Natural killer cell (primary cell): ENCODE measurements around the gene TRIM28. TPM values are rescaled to one million over a fixed set of nuclear protein-coding genes. Genes with fewer than 3 reads are reported as not detected.

ENCODE experiments used
- ATAC-seq, 3 donors: fragments of 150-1000 bp in 2 of 3; fragments of 200-7000 bp in 1 of 3; cut with Tn5 transposase; 1 replicate in 1 of 3; 2 replicates in 2 of 3; pipeline ENCODE4 v1.10.0; 2021; ENCODE audit warnings: mild to moderate bottlenecking in 2 of 3, moderate library complexity in 2 of 3
- DNase-seq, 2 donors: peaks; one replicate each; pipeline versions ENCODE4 v3.0.0 to v3.0.0-alpha.2; 2013 to 2021; ENCODE audit warnings: mixed read lengths in 1 of 2
- H3K27ac ChIP-seq: one replicate; pipeline ENCODE4 v1.5.1; 2013; ENCODE audit warnings: mild to moderate bottlenecking, low read length
- H3K27me3 ChIP-seq: one replicate; pipeline ENCODE4 v1.6.1; 2013; ENCODE audit warnings: low read length; ENCODE audit not compliant: control insufficient read depth, insufficient read depth
- H3K36me3 ChIP-seq: one replicate; pipeline ENCODE4 v1.6.1; 2013; ENCODE audit warnings: low read length; ENCODE audit not compliant: control insufficient read depth, insufficient read depth
- H3K4me1 ChIP-seq: one replicate; pipeline ENCODE4 v1.6.1; 2013; ENCODE audit warnings: low read length; ENCODE audit not compliant: control insufficient read depth, insufficient read depth
- H3K4me3 ChIP-seq: one replicate; pipeline ENCODE4 v1.5.1; 2013; ENCODE audit warnings: low read length
- H3K9me3 ChIP-seq: one replicate; pipeline ENCODE4 v1.6.1; 2013; ENCODE audit warnings: low read length; ENCODE audit not compliant: control insufficient read depth, insufficient read depth
- H3K27ac Mint-ChIP-seq, 2 donors: one replicate each; pipeline ENCODE4 v1.8.0; 2022; ENCODE audit warnings: mild to moderate bottlenecking in 2 of 2, mixed read lengths in 2 of 2, moderate library complexity in 1 of 2
- H3K27me3 Mint-ChIP-seq, 2 donors: one replicate each; pipeline ENCODE4 v1.8.0; 2022; ENCODE audit warnings: low read depth in 2 of 2, mixed read lengths in 2 of 2
- H3K36me3 Mint-ChIP-seq: one replicate; pipeline ENCODE4 v1.8.0; 2022; ENCODE audit warnings: mixed read lengths
- H3K4me1 Mint-ChIP-seq, 2 donors: one replicate each; pipeline ENCODE4 v1.8.0; 2022; ENCODE audit warnings: mixed read lengths in 2 of 2
- H3K4me3 Mint-ChIP-seq: one replicate; pipeline ENCODE4 v1.8.0; 2022; ENCODE audit warnings: mild to moderate bottlenecking, moderate library complexity, mixed read lengths
- H3K9me3 Mint-ChIP-seq, 2 donors: one replicate each; pipeline ENCODE4 v1.8.0; 2022; ENCODE audit warnings: mixed read lengths in 2 of 2
- WGBS: methylation state at CpG from one replicate; pipeline ENCODE4 v1.1.7; 2013; ENCODE audit warnings: missing lambda C conversion rate; ENCODE audit not compliant: insufficient coverage; 5-methylcytosine and 5-hydroxymethylcytosine counted together
- intact Hi-C: fragments of 100-400 bp; cut with micrococcal nuclease; formaldehyde crosslinking; loops from one replicate; pipeline ENCODE4 v1.14.2; 2022
- total RNA-seq, 4 donors: library from RNA; stranded (reverse); fragments of 120-200 nt in 1 of 4; gene quantifications; one replicate each; pipeline versions ENCODE4 v1.2.3 to v1.2.4, GENCODE V29; 2013 to 2022
- TF ChIP-seq, protein P1 (sequence below): fragments of 200-600 bp; IDR thresholded peaks from one replicate; pipeline ENCODE4 v1.8.0; 2022; ENCODE audit warnings: antibody characterized with exemption

Gene TRIM28
- total RNA-seq, 3 donors from 2014 or later (not counting 1 experiment from before 2014, with no cell fraction given): 330 to 451 (median 408) TPM

DNA sequence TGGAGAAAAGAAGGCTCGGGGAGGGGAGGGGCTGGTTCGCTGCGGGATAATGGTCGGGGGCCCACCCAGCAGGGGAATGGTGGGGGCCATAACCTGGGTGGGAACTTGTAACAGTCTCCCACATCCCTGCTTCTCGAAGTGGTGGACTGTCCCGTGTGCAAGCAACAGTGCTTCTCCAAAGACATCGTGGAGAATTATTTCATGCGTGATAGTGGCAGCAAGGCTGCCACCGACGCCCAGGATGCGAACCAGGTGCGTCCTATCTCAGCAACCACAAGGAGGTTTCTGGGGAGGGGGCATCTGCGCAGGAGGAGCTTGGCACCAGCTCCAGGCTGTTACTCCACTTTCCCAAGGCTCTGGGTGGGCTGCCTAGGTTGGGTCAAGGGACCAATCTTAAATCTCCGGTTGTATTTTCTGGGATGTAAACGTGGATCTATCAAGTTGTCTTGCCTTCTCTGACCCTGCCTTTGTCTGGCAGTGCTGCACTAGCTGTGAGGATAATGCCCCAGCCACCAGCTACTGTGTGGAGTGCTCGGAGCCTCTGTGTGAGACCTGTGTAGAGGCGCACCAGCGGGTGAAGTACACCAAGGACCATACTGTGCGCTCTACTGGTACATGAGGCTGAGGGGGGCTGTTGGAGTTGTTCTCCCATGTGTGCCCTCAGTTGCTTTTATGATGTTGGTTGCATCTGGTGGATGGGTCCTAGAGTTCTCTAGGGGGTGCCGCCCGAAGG is 1.6 kb downstream of the TRIM28 start:
- H3K9me3 ChIP-seq: no peaks in the 10 kb centered on the region
- H3K36me3 Mint-ChIP-seq: no peaks in the 10 kb centered on the region
- H3K4me1 ChIP-seq: peaks cover 27% of the 10 kb centered on the region
- H3K4me3 Mint-ChIP-seq: peak overlapping the region; percentile 89
- TF ChIP-seq, protein P1, sequence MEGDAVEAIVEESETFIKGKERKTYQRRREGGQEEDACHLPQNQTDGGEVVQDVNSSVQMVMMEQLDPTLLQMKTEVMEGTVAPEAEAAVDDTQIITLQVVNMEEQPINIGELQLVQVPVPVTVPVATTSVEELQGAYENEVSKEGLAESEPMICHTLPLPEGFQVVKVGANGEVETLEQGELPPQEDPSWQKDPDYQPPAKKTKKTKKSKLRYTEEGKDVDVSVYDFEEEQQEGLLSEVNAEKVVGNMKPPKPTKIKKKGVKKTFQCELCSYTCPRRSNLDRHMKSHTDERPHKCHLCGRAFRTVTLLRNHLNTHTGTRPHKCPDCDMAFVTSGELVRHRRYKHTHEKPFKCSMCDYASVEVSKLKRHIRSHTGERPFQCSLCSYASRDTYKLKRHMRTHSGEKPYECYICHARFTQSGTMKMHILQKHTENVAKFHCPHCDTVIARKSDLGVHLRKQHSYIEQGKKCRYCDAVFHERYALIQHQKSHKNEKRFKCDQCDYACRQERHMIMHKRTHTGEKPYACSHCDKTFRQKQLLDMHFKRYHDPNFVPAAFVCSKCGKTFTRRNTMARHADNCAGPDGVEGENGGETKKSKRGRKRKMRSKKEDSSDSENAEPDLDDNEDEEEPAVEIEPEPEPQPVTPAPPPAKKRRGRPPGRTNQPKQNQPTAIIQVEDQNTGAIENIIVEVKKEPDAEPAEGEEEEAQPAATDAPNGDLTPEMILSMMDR: no peak
- peaks cover 44% of the 10 kb centered on the region for H3K36me3 ChIP-seq
- 11% methylated on average over 21 of the region's 21 CpGs for WGBS
- ATAC-seq: no peak
- intact Hi-C loops: no loop called here
- H3K27me3 ChIP-seq: no peaks in the 10 kb centered on the region
- no peaks in the 10 kb centered on the region for H3K9me3 Mint-ChIP-seq
- peak overlapping the region; percentile 51 for H3K4me3 ChIP-seq
- DNase-seq: peak in 1 of 2 donors; percentile 36
- H3K27ac ChIP-seq: peak overlapping the region; percentile 24
- peaks cover 31 to 34% of the 10 kb centered on the region in 2 donors for H3K4me1 Mint-ChIP-seq
- H3K27ac Mint-ChIP-seq: peak overlapping the region; percentile 80 to 84
- peaks cover 6 to 7% of the 10 kb centered on the region in 2 donors for H3K27me3 Mint-ChIP-seq

DNA sequence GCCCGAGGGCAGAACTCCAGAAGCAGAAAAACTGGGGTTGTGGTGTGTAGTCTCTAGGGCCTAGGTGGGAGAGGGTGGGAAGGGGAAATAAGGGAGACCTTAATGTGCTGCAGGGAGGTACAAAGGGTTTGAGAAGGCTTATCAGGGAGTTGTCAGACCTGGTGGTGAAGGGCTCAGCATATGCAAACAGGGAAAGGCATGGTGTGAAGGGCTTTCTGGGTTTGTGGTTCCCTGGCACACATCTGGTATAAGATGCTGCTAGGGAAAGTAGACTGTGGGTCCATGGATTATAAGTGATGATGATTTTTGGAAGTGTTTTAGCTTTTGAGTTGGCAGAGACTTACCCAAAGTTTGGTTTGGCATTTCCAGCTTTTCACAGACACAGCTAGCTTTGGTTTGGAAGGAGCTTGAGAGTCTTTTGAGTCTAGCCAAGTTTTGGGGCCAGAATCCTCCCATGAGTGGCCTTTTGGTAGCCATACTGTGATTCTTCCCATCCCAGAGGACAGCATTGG is 2.2 kb downstream of the TRIM28 start:
- no peak overlapping the region for H3K4me3 ChIP-seq
- Mint-ChIP-seq H3K27me3 (peaks cover 6 to 7% of the 10 kb centered on the region in 2 donors), H3K36me3 (no peaks in the 10 kb centered on the region)

DNA sequence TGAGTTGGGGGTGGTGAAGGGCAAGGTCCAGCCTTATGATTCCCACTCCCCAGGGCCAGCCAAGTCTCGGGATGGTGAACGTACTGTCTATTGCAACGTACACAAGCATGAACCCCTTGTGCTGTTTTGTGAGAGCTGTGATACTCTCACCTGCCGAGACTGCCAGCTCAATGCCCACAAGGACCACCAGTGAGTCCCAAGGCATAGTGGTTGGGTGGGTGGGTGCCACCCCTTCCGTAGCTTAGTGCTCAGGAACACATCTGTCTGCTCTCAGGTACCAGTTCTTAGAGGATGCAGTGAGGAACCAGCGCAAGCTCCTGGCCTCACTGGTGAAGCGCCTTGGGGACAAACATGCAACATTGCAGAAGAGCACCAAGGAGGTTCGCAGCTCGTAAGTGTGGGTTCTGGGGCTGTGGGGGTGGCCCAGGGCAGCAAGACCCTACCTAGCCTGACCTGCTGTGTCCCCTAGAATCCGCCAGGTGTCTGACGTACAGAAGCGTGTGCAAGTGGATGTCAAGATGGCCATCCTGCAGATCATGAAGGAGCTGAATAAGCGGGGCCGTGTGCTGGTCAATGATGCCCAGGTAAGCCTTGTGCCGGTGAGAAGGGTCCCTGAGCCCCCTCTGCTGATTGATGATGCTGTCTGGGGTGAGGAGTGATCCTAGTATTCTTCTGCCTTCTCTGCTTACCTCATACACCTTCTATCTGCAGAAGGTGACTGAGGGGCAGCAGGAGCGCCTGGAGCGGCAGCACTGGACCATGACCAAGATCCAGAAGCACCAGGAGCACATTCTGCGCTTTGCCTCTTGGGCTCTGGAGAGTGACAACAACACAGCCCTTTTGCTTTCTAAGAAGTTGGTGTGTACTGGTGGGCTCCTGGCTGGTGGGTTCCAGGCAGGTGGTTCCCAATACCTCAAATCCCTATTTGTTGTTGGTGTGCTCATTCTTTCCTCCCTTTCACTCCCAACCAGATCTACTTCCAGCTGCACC is 3.8 kb downstream of the TRIM28 start:
- Mint-ChIP-seq H3K4me1 (peaks cover 31 to 36% of the 10 kb centered on the region in 2 donors), H3K27me3 (peaks cover 6% of the 10 kb centered on the region in 2 donors), H3K9me3 (no peaks in the 10 kb centered on the region), H3K27ac (peak overlapping the region in 1 of 2 donors; percentile 84), H3K4me3 (no peak overlapping the region), H3K36me3 (no peaks in the 10 kb centered on the region)
- peak in 1 of 2 donors; percentile 11 for DNase-seq
- ATAC-seq: no peak
- Histone ChIP-seq H3K27ac (no peak overlapping the region), H3K4me3 (no peak overlapping the region), H3K4me1 (peaks cover 27% of the 10 kb centered on the region), H3K36me3 (peaks cover 65% of the 10 kb centered on the region), H3K27me3 (no peaks in the 10 kb centered on the region), H3K9me3 (no peaks in the 10 kb centered on the region)
- intact Hi-C loops: no loop called here
- TF ChIP-seq, protein P1: no peak
- WGBS: 94% methylated on average over 17 of the region's 18 CpGs

More for the DNA sequence above, 2.2 kb downstream of the TRIM28 start:
- no peaks in the 10 kb centered on the region for H3K9me3 Mint-ChIP-seq
- DNase-seq: peak in 1 of 2 donors; percentile 25
- H3K27ac ChIP-seq: no peak overlapping the region
- TF ChIP-seq, protein P1: no peak
- no peaks in the 10 kb centered on the region for H3K9me3 ChIP-seq
- H3K36me3 ChIP-seq: peaks cover 50% of the 10 kb centered on the region
- H3K4me1 Mint-ChIP-seq: peaks cover 31 to 34% of the 10 kb centered on the region in 2 donors
- H3K27me3 ChIP-seq: no peaks in the 10 kb centered on the region
- intact Hi-C loops: no loop called here
- H3K27ac Mint-ChIP-seq: peak overlapping the region; percentile 80 to 84
- ATAC-seq: no peak
- peak overlapping the region; percentile 89 for H3K4me3 Mint-ChIP-seq
- peaks cover 27% of the 10 kb centered on the region for H3K4me1 ChIP-seq
- 35% methylated on average over 1 of the region's 1 CpG for WGBS
